WTC11 (cell line): Measurements from ENCODE around the gene LPIN2. TPM values are rescaled to one million over a fixed set of nuclear protein-coding genes. Genes with fewer than 3 reads are reported as not detected.

Experiments used
- ATAC-seq: fragments of 200-7000 bp; cut with Tn5 transposase; 2 replicates; pipeline ENCODE4 v1.10.0; 2021; ENCODE audit warnings: mild to moderate bottlenecking, moderate library complexity
- CTCF ChIA-PET: fragments of 300-600 bp; sonication (Branson Sonifier 250); formaldehyde crosslinking; loops from one replicate; lab custom pipeline; 2021; ENCODE audit warnings: antibody characterized with exemption; lab: Charles Lee
- POLR2A ChIA-PET: fragments of 350-600 bp; sonication (Branson Sonifier 250); formaldehyde crosslinking; loops from one replicate; lab custom pipeline; 2021; ENCODE audit warnings: antibody characterized with exemption; lab: Charles Lee
- DNase-seq: peaks from one replicate; pipeline ENCODE4 v3.0.0; 2021; ENCODE audit warnings: low spot score
- H3K27ac Mint-ChIP-seq: 2 replicates; pipeline ENCODE4 v1.8.0; 2021; ENCODE audit warnings: mixed read lengths
- H3K27me3 Mint-ChIP-seq: 2 replicates; pipeline ENCODE4 v1.8.0; 2021; ENCODE audit warnings: low read depth, mild to moderate bottlenecking, moderate library complexity, mixed read lengths
- H3K36me3 Mint-ChIP-seq: 2 replicates; pipeline ENCODE4 v1.8.0; 2021; ENCODE audit warnings: mixed read lengths
- H3K4me1 Mint-ChIP-seq: 2 replicates; pipeline ENCODE4 v1.8.0; 2022; ENCODE audit warnings: mixed read lengths
- H3K4me3 Mint-ChIP-seq: 2 replicates; pipeline ENCODE4 v1.8.0; 2021; ENCODE audit warnings: mild to moderate bottlenecking, moderate library complexity, mixed read lengths
- H3K9me3 Mint-ChIP-seq: 2 replicates; pipeline ENCODE4 v1.8.0; 2021; ENCODE audit warnings: mixed read lengths
- CBFB ChIP-seq: sonication (generic); formaldehyde crosslinking; IDR thresholded peaks from 2 replicates; pipeline ENCODE4 v1.8.1; 2022; ENCODE audit warnings: mild to moderate bottlenecking, low read depth, missing genetic modification reagents
- total RNA-seq: library from RNA; stranded (reverse); gene quantifications from 3 replicates; pipeline ENCODE4 v1.2.3, GENCODE V29; 2021

The LPIN2 gene
- total RNA-seq, 1 experiment from 2014 or later, result 11.8 TPM

DNA sequence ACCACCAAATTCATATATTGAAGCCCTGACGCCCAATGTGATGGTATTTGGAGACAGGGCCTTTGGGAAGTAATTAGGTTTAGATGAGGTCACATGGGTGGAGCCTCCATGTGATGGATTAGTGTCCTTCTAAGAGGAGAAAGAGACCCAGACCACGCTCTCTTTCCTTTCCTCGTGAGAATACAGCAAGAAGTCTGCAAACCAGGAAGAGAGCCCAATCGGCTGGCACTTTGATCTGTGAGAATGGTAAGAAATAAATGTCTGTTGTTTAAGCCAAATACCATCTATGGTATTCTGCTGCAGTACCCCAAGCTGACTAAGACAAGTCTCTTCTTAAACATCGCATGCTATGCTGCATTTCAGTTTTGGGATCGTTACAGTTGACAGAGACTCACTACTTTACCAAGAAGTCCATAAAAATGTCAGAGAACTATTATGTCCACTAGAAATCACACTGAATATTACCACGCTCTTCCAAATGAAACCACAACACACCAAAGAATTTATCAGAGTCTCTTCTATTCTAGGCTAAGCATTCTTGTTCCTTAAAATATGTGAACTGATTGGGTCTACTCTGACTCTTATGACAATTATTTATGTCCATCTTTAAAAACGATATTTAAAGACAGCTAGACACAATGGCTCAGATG is 48.5 kb downstream of the LPIN2 start:
- no peaks in the 10 kb centered on the region for H3K9me3 Mint-ChIP-seq
- ATAC-seq, result no peak
- H3K4me3 Mint-ChIP-seq, result no peak overlapping the region
- POLR2A ChIA-PET, result no interaction called here
- H3K4me1 Mint-ChIP-seq, result peaks cover 27% of the 10 kb centered on the region
- H3K27me3 Mint-ChIP-seq, result no peaks in the 10 kb centered on the region
- H3K36me3 Mint-ChIP-seq, result peaks cover 3% of the 10 kb centered on the region; the same call in 1 of the 2 replicates
- peak overlapping the region; percentile 5; the same call in 1 of the 2 replicates for H3K27ac Mint-ChIP-seq
- no peak for TF ChIP-seq CBFB (CRISPR knock-in tag)
- TF ChIP-seq, all 79 proteins: peak for 0
- no peak for DNase-seq
- CTCF ChIA-PET, result interaction anchor here (1.1 kb wide), 1 partner anchor 17 kb away, joined by 3 read pairs; no protein-coding TSS in a partner anchor

Other genes starting within 250 kb of the LPIN2 start
- 11.7 to 13.0 TPM (median 11.8 TPM) in 3 replicates for gene EMILIN2, start 166.1 kb downstream of the LPIN2 start, total RNA-seq
- gene MYOM1, start 206.8 kb upstream of the LPIN2 start, total RNA-seq, result 0.35 to 0.64 TPM (median 0.53 TPM) in 3 replicates
- gene MYL12A, start 234.7 kb upstream of the LPIN2 start, total RNA-seq, result 205 to 230 TPM (median 213 TPM) in 3 replicates
- gene MYL12B, start 249.0 kb upstream of the LPIN2 start, total RNA-seq, result 158 to 173 TPM (median 163 TPM) in 3 replicates